Keratinocyte (primary cell): ENCODE results near the gene PLXND1. TPM values are rescaled to one million over a fixed set of nuclear protein-coding genes. Genes with fewer than 3 reads are reported as not detected.
A peak's percentile ranks its signal among the peaks of the same experiment; 100 is the strongest.

Experiments used
- DNase-seq: peaks from one replicate; pipeline ENCODE4 v3.0.0-alpha.2; 2011; ENCODE audit warnings: low read depth, missing footprints, low spot score
- FAIRE-seq: peaks from 2 replicates; lab custom pipeline; 2011; peaks lifted over from hg19 to GRCh38; lab: Jason Lieb, UNC
- H2AFZ ChIP-seq: 2 replicates; pipeline ENCODE4 v1.6.0; 2012; ENCODE audit warnings: low read length, control low read depth, inconsistent platforms; ENCODE audit not compliant: control insufficient read depth
- H3K27ac ChIP-seq: 2 replicates; pipeline ENCODE4 v1.5.1; 2011; ENCODE audit warnings: low read length; ENCODE audit not compliant: control insufficient read depth, insufficient read depth
- H3K27me3 ChIP-seq: 3 replicates; pipeline ENCODE4 v1.6.0; 2011; ENCODE audit warnings: low read length; ENCODE audit not compliant: control insufficient read depth, insufficient read depth; ENCODE audit errors: extremely low read depth
- H3K36me3 ChIP-seq, 2 experiments: 2 replicates in 1 of 2; 3 replicates in 1 of 2; pipeline ENCODE4 v1.5.1; 2011; ENCODE audit warnings: low read length in 2 of 2, mild to moderate bottlenecking in 1 of 2; ENCODE audit not compliant: control insufficient read depth in 2 of 2, insufficient read depth in 2 of 2; ENCODE audit errors: extremely low read depth in 1 of 2
- H3K4me1 ChIP-seq: 3 replicates; pipeline ENCODE4 v1.5.1; 2011; ENCODE audit warnings: low read length; ENCODE audit not compliant: control insufficient read depth, insufficient read depth; ENCODE audit errors: extremely low read depth
- H3K4me2 ChIP-seq: 3 replicates; pipeline ENCODE4 v1.6.0; 2011; ENCODE audit warnings: low read depth, low read length; ENCODE audit not compliant: control insufficient read depth, insufficient read depth; ENCODE audit errors: extremely low read depth
- H3K4me3 ChIP-seq, 3 experiments: fragments of 200-600 bp in 1 of 3; sonication (generic) in 1 of 3; 2 replicates in 2 of 3; 3 replicates in 1 of 3; pipeline ENCODE4 v1.5.1; 2011 to 2016; ENCODE audit warnings: low read length in 3 of 3, mild to moderate bottlenecking in 3 of 3, control low read depth in 2 of 3, inconsistent platforms in 1 of 3, low read depth in 1 of 3, mixed read lengths in 1 of 3, mixed run types in 1 of 3, moderate library complexity in 1 of 3; ENCODE audit not compliant: control insufficient read depth in 2 of 3, insufficient read depth in 2 of 3; ENCODE audit errors: extremely low read depth in 1 of 3
- H3K79me2 ChIP-seq: 2 replicates; pipeline ENCODE4 v1.6.0; 2012; ENCODE audit warnings: low read length; ENCODE audit not compliant: control insufficient read depth, insufficient read depth
- H3K9ac ChIP-seq: 3 replicates; pipeline ENCODE4 v1.6.0; 2011; ENCODE audit warnings: low read length; ENCODE audit not compliant: control insufficient read depth, insufficient read depth; ENCODE audit errors: extremely low read depth
- H3K9me1 ChIP-seq: 3 replicates; pipeline ENCODE4 v1.6.0; 2011; ENCODE audit warnings: low read length; ENCODE audit not compliant: control insufficient read depth, insufficient read depth; ENCODE audit errors: extremely low read depth
- H3K9me3 ChIP-seq: 2 replicates; pipeline ENCODE4 v1.5.1; 2012; ENCODE audit warnings: low read depth, low read length; ENCODE audit not compliant: control insufficient read depth
- H4K20me1 ChIP-seq: 3 replicates; pipeline ENCODE4 v1.6.0; 2011; ENCODE audit warnings: low read length; ENCODE audit not compliant: control insufficient read depth, insufficient read depth; ENCODE audit errors: extremely low read depth
- EZH2 ChIP-seq: IDR thresholded peaks from one replicate; pipeline ENCODE4 v1.6.1; 2012; ENCODE audit warnings: inconsistent platforms, mild to moderate bottlenecking, low read length, moderate library complexity
- dilution Hi-C: fragments of 300-500 bp; cut with MboI; formaldehyde crosslinking; loops from one replicate; pipeline ENCODE4 v1.7.0; 2020; ENCODE audit warnings: low sequenced_read_pairs; ENCODE audit not compliant: extremely low pct_ligation_motif_present
- polyA plus RNA-seq, 5 experiments: library from polyadenylated mRNA; depleted of rRNA in 3 of 5; stranded (reverse) in 3 of 5; stranded (forward) in 1 of 5; unstranded in 1 of 5; fragments of >200 nt; gene quantifications; 1 replicate in 1 of 5; 2 replicates in 3 of 5; 3 replicates in 1 of 5; pipeline versions ENCODE4 v1.2.1 to v1.2.3, GENCODE V29; 2011 to 2012; ENCODE audit warnings: missing spikeins in 2 of 5, low read depth in 1 of 5, low replicate concordance in 1 of 5
- TF ChIP-seq, protein P1 (sequence below), 3 experiments: IDR thresholded peaks in 1 of 3; conservative IDR thresholded peaks in 1 of 3; optimal IDR thresholded peaks in 1 of 3; 2 replicates in 2 of 3; 3 replicates in 1 of 3; pipeline versions ENCODE3 to v1.5.1; 2011; ENCODE audit warnings: low read length in 3 of 3, mild to moderate bottlenecking in 3 of 3, moderate library complexity in 2 of 3, control low read depth in 1 of 3, inconsistent platforms in 1 of 3; ENCODE audit not compliant: insufficient read depth in 2 of 3; ENCODE audit errors: extremely low read depth in 1 of 3

Gene PLXND1
- polyA plus RNA-seq, 1 donor (not counting 4 experiments of a cell fraction or from before 2014, with no cell fraction given) = 0.09 TPM

DNA sequence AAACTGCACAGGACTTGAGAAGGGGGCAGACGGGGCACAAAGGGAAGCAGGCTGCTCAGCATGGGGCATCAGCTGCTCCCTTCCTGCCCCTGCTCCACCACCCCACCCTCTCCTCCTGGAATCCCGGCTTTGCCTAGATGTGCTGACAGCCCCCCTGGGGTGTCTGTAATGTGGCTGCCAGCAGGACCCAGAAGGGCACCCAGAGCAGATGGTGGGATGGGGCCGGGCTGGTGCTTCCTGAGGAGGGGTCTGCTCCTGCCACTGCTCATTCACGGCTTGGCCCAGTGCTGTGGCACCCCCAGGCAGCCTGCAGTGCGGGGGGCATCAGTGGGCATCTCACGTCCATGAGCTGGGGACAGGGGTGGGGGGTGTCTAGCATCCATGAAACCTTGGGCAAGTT is 53.3 kb downstream of the PLXND1 start:
- Histone ChIP-seq H3K9ac (no peak overlapping the region), H3K4me3 (no peak overlapping the region), H3K27ac (no peak overlapping the region), H3K27me3 (peaks cover 3% of the 10 kb centered on the region), H4K20me1 (no peaks in the 10 kb centered on the region), H3K36me3 (no peaks in the 10 kb centered on the region), H3K9me3 (no peaks in the 10 kb centered on the region), H3K4me1 (no peaks in the 10 kb centered on the region), H3K79me2 (no peaks in the 10 kb centered on the region), H2AFZ (no peak overlapping the region), H3K9me1 (no peaks in the 10 kb centered on the region), H3K4me2 (no peak overlapping the region)
- dilution Hi-C loops = no loop called here
- FAIRE-seq = no peak
- DNase-seq = no peak
- TF ChIP-seq, protein P1, sequence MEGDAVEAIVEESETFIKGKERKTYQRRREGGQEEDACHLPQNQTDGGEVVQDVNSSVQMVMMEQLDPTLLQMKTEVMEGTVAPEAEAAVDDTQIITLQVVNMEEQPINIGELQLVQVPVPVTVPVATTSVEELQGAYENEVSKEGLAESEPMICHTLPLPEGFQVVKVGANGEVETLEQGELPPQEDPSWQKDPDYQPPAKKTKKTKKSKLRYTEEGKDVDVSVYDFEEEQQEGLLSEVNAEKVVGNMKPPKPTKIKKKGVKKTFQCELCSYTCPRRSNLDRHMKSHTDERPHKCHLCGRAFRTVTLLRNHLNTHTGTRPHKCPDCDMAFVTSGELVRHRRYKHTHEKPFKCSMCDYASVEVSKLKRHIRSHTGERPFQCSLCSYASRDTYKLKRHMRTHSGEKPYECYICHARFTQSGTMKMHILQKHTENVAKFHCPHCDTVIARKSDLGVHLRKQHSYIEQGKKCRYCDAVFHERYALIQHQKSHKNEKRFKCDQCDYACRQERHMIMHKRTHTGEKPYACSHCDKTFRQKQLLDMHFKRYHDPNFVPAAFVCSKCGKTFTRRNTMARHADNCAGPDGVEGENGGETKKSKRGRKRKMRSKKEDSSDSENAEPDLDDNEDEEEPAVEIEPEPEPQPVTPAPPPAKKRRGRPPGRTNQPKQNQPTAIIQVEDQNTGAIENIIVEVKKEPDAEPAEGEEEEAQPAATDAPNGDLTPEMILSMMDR (optimal IDR thresholded peaks at IDR 0.05 in 1 of 3, IDR thresholded peaks at IDR 0.05 in 1 of 3, conservative IDR thresholded peaks at IDR 0.05 in 1 of 3; ENCODE audit: extremely low read depth in 1 of 3, insufficient read depth in 2 of 3, low read length in 3 of 3) = no peak
- no peak for TF ChIP-seq EZH2

GRCh38 chr3:129552287-129553050 is 54.0 kb downstream of the PLXND1 start:
- no peaks in the 10 kb centered on the region for H4K20me1 ChIP-seq
- H3K27ac ChIP-seq = no peak overlapping the region
- no peaks in the 10 kb centered on the region for H3K79me2 ChIP-seq
- no peaks in the 10 kb centered on the region for H3K36me3 ChIP-seq
- TF ChIP-seq, protein P1 (optimal IDR thresholded peaks at IDR 0.05 in 1 of 3, IDR thresholded peaks at IDR 0.05 in 1 of 3, conservative IDR thresholded peaks at IDR 0.05 in 1 of 3; ENCODE audit: extremely low read depth in 1 of 3, insufficient read depth in 2 of 3, low read length in 3 of 3) = peak in 1 of 3 experiments; percentile 3
- TF ChIP-seq EZH2 = no peak
- no peaks in the 10 kb centered on the region for H3K27me3 ChIP-seq
- no peaks in the 10 kb centered on the region for H3K4me1 ChIP-seq
- no peak overlapping the region for H2AFZ ChIP-seq
- H3K9ac ChIP-seq = no peak overlapping the region
- no peak for FAIRE-seq
- no peaks in the 10 kb centered on the region for H3K9me1 ChIP-seq
- H3K4me2 ChIP-seq = no peak overlapping the region
- dilution Hi-C loops = no loop called here
- no peak for DNase-seq
- no peaks in the 10 kb centered on the region for H3K9me3 ChIP-seq
- H3K4me3 ChIP-seq = no peak overlapping the region
